HG03442 (cell line): ENCODE results near the gene LSM10.

ENCODE experiments used
- ATAC-seq: cut with Tn5 transposase; IDR thresholded peaks from one replicate; pipeline ENCODE4 v1.9.1; 2021; ENCODE audit warnings: mild to moderate bottlenecking, moderate library complexity; ENCODE audit not compliant: unreplicated experiment

The LSM10 gene

DNA sequence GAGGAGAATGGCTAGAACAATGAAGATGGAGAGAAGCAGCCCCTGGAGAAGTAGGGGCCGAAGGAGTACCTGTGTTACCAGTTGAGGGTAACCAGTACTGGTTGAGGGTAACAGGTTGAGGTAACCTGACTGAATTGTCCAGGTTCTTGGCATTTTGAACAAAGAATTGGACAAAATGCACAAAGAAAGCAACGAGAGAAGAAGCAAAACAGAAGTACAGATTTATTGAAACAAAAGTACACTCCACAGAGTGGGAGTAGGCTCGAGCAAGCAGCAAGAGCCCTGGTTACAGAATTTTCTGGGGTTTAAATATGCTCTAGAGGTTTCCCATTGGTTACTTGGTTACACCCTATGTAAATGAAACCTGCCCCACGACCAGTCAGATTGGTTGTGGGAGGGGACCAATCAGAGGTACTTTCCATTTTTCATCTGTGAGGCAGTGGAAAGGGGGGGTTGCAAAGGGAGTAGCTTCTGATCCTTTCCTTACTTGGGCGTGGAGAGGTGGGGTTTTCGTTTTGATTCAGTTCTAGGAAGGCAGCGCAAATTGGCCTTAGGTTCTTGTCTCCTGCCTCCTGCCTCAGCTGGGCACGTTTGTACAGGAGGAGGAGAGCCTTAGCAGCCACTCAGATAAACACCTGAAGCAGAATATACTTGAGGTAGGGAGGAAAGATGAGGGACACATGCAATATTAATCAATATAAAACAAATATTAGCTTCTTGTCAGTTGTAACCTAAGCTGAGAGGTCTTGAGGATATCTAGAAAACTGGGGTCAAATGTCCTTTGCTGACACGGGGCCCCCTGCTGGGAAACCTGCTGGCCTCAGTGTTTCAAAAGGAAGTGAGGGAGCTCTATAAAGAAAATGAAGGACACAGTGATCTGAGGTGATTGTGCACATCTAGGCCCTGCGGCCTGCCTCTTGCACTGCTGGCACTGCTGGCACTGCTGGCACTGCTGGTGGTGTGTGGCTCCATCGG is 14.3 kb upstream of the LSM10 start:
- ATAC-seq: no peak

DNA sequence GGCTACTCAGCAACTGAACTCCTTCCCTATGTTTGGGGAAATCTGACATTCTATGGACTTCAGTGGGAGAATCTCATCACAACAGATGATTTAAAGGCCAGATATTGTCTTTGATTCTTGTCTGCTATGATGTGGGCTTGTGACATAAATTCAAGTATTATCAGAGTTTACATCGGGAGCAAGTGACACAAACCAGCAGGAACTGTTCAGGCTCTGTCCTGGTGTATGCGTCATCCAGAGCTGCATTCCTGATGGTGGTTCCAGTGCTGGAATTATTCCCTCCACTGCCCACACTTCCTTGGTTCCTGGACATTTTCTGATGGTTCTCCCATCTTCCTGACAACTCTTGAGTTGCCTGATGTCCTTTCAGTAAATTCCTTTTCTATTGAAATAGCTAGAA is 10.8 kb upstream of the LSM10 start:
- no peak for ATAC-seq

DNA sequence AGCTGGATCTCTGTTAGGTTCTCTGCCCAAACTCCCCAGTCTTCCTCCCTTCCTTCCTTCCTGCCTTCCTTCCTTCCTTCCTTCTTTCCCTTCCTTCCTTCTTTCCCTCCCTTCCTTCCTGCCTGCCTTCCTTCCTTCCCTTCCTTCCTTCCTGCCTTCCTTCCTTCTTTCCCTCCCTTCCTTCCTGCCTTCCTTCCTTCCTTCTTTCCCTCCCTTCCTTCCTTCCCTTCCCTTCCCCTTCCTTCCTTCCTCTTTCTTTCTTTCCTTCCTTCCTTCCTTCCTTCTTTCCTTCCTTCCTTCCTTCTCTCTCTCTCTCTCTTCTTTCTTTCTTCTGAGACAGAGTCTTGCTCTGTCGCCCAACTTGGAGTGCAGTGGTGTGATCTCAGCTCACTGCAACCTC is 8.7 kb upstream of the LSM10 start:
- ATAC-seq: no peak

DNA sequence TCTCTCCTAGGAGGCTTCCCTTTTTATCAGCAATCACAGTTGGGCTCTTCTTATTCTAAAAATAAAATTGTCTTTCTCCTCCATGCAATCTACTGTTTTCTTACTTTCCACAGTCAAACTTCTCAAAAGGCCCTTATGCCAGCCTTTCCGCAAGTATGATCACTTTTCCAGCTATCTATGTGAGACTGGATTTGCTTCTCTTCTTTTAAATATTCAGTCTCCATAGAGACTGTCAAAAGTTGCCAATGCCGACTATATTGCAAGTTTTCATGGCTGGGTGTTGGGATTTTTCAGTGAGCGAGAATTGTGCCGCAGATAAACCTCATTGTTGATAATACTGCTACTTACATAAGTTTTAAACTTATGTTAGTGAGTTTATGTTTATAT is 4.8 kb upstream of the LSM10 start:
- no peak for ATAC-seq

DNA sequence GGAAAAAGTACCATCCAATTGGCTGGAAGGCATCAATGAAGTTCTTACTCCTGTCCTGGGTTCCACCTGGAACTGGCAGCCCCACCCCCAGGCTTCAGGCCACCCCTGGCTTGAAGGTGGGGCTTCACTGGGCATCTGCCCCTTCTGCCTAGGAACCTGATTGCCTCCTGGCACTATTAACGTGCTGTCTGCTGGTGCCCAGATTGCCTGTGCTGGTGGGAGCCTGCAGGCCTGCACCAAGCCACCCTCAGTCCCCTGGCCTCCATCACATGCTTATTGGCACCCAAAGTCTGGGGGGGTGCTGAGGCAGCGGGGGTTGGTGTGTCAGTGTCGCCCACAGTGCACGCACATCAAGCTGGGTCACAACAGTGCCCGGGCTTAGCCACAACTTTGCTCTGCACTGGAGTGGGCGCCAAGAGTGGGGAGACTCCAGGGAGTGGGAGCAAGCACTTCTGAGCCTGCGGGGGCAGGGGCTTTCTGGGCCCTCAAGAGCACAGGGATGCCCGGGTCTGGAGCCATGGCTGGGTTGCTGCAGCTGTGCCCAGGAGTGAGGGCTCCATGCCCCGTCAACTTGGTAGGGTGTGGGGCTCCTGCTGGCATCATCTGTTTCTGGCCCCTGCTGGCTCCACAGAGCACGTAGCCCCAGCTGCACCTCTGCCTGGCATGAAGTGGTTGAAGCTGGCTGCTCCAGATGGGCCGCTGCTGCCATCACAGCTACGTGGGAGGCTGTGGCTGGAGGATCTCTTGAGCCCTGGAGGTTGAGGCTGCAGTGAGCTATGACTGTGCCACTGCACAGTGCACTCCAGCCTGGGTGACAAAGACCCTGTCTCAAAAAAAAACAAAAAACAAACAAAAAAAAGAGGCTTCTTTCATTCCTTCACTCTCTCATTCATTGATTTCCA is 4.1 kb upstream of the LSM10 start:
- ATAC-seq: no peak

DNA sequence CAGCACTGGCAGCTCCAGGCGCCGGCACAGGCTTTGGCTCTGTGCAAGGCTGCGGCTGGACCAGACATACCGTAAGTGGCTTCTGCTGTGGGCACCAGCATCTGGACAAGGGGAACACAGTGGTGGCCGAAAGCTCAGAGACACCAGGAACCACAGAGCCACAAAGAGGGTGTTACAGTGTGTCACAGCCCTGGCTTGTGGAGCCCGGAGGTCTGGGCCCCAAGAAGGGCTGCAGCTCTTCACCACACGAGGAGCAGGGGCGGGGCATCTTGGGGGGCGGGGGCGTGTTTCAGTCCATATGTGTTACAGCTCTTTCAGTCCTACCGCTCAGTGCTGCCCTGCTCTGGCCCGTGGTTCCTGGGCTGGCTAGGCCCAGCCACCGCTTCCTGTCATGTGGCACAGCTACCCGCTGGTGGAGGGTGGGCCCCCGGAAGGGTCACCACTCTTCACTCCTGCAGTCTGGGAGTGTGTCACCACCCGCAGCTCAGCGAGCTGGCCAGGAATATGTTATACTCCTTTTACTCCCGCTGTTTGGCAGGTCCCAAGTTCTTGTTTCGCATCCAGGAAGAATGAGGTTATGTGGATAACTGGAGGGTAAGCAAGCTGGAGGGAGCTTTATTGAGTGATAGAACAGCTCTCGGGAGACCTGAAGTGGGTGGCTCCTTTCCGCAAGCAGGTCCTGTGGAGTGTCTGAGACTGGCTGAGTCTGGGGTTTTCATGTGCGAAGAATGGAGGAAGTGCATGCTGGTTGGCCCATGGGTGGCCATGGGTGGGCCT is 3.3 kb upstream of the LSM10 start:
- peak; percentile 65 for ATAC-seq

DNA sequence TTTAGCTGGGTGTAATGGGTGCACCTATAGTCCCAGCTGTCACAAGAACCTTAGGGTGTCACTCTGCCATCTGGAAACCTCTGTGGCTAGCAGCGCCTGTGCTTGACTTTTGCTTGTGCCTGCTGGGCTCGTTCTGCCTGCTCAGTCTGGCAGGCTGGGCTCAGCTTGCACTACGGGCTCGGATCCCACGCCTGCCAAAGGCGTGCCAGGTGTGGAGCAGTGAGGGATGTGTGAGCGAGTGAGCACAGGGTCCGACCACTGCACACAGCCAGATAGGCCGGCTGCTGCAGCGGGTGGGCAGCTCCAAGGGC is 2.8 kb upstream of the LSM10 start:
- ATAC-seq: no peak

DNA sequence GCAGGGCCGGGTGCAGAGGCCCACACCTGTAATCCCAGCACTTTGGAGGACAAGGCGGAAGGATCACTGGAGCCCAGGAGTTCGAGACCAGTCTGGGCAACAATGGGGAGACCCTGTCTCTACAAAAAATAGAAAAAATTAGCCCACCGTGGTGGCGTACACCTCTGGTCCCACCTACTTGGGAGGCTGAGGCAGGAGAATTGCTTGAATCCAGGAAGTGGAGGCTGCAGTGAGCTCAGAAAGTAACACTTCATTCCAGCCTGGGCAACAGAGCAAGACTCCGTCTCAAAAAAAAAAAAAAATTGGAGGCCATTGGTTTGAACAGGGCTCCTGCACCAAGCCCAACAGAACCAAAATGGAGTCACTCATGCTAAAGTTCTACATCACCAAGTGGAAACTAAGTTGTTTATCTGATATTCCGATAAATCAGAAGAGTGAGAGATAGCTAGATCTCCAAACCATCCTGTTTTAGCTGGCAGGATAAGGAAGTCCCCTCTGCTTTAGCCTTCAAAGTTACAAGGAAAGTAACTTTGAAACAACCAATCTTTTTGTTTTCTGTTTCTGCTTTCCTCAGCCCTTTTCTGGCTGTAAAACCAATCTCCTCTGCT is 766 bp upstream of the LSM10 start:
- no peak for ATAC-seq

DNA sequence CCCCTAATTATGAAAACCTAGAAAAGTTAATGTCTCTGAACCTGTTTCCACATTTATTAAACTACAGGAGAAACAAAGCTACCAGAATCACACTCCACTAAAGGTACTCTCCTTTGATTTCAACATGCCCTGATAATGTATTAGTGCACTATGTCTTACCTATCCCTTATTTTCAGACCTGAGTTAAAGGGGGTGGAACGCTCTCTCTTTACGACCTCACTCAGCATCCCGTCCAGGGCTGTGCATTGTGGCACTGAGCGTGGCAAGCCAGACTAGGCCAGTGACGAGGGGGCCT is 678 bp downstream of the LSM10 start:
- no peak for ATAC-seq

DNA sequence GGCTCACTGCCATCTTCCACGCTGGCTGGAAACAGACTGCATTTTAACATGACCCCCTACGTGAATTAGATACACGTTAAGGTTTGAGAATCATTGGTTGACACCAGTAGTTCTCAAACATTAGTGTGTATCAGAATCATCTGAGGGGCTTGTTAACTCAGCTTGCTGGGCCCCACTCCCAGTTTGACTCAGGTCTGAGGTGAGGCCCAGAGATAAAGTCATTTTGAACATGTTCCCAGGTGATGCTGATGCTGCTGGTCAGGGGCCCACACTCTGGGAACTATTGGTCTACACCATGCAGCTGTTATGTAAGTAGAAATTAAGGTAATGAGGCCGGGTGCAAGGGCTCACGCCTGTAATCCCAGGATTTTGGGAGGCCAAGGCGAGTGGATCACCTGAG is 1.3 kb downstream of the LSM10 start:
- ATAC-seq: no peak

DNA sequence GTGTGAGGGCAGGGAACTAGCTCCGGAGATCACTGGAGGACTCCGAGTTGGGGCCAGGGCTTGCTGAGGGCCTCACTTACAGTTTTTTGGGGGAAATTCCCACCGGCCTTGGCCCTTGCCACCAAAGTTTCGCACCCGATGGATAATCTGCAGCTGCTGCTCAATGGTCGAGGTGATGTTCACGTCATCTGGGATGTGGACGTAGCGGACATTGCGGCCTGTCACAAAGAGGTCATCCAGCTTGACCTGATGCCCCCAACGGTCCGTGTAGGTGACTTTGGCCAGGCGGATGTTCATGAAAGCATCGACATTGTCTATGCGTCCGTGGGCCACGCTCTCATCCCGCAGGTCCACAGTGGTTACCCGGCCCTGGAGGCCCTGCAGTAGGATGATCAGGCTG is 4.0 kb downstream of the LSM10 start:
- no peak for ATAC-seq

DNA sequence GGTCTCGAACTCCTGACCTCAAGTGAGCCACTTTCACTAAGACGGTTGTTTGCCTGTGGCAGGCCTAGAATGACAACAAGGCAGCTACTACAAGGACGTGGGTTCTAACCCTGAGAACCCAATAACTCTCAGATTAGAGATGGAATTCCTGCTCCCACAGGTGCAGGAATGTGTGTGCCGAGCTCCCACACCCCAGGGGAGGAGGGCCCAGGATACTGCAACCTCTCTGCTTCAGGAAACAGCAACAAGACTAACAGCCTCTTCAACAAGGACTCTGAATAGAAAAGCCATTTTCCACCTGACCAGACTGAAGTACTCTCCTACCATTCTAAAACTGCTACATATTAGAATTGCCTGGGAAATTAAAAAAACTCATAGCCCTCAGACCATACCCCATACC is 4.9 kb downstream of the LSM10 start:
- no peak for ATAC-seq

DNA sequence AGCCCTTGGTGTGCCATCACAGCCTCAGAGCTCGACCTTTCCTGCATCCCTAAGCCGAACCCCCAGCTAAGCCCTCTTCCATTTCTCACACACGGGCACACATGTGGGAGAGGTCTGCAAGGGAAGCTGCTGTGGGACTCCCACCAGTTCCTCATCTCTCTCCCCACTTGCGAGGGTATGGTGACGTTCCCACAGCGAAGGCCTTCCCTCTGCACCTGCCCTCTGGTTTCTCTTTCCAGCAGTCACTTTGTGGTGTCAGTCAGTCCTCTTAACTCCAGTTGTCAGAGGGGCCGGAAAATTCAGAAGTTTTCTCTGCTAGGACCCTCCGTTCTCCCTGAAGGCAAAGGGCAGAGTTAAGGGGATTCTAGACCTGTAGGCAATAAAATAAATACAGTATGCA is 6.4 kb downstream of the LSM10 start:
- ATAC-seq: no peak

DNA sequence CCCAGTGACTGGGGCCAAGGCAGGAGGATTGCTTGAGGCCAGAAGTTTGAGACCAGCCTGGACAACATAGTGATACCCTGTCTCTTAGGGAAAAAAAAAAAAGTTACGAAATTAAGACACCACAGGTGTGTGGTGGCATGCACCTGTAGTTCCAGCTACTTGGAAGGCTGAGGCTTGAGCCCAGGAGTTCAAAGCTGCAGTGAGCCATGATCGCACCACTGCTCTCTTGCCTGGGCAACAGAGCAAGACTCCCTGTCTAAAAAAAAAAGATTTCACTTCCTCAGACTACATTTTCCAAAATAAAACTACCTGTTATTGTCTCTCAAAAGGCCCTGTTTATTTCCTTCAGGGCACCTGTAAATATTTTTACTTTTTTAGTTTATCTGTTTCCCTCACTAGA is 7.3 kb downstream of the LSM10 start:
- no peak for ATAC-seq

DNA sequence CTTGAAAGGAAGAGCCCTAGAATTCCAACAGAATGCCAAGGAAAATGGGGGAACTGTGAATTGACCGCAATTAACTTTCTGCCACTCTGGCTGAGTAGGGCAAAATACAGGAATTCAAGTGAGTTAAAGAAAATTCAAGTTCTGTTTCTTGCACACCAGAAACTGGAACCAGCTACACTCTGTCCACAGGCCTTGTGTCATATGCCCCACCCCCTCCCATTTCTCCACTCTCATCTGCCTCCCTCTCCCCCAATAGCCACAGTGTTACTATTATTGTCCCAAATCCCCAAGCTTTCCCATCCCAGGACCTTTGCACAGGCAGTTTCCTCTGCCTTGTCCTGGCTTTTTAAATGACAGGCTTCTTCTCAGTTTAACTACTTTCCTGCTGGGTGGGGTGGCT is 7.7 kb downstream of the LSM10 start:
- ATAC-seq: no peak

DNA sequence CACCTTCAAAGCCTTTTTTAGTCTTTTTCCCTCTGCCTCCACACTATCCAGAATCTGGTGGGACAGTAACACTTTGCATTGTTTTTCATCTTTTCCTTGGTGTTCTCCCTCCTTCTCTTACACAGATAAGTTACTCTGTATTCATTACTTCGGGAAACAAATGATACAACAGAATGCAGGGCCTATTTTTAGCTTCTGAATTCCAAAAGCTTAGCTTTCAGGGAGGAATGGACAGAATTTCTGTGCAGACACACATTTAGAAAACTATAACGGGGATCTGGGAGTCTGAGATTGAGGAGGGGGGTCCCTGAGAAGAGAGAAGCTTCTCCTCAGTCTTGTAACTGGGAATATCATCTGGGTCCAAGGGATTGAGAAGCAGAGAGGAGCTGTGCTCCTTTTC is 8.4 kb downstream of the LSM10 start:
- no peak for ATAC-seq

DNA sequence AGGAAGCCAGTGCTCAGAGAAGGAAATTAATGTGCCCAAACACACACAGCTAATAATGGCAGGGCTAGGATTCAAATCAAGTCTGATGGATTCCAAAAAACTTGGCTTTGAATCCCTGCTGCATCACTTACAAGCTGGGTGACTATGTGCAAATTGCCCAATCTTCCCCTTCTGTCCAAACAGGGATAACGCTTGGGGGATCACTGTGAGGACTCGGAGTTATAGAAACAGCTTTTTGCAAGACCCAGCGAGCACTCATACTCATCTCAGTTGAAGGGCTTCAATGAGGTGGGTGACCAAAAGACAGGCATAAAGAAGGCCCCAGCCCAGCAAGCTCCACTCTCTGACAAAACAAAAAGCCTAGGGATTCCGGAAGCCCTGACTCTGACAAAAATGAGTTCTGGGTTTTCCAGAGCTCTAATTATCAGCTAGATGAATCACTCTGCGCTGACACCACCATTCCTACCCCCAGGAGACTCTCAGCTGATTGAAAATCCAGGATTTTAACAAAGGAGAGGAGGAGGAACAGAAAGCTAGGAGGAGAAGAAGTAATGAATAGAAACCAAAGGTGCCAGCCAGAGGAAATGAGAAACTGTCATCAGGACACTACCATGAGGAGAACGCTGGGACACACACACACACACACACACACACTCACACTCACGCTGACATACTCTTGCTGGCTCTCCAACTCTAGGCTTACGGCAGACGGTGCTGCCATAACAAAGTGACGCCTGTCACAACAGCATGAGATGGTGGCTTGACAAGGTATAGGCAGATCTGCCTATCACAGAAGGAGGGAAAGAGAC is 10.4 kb downstream of the LSM10 start:
- ATAC-seq: no peak

DNA sequence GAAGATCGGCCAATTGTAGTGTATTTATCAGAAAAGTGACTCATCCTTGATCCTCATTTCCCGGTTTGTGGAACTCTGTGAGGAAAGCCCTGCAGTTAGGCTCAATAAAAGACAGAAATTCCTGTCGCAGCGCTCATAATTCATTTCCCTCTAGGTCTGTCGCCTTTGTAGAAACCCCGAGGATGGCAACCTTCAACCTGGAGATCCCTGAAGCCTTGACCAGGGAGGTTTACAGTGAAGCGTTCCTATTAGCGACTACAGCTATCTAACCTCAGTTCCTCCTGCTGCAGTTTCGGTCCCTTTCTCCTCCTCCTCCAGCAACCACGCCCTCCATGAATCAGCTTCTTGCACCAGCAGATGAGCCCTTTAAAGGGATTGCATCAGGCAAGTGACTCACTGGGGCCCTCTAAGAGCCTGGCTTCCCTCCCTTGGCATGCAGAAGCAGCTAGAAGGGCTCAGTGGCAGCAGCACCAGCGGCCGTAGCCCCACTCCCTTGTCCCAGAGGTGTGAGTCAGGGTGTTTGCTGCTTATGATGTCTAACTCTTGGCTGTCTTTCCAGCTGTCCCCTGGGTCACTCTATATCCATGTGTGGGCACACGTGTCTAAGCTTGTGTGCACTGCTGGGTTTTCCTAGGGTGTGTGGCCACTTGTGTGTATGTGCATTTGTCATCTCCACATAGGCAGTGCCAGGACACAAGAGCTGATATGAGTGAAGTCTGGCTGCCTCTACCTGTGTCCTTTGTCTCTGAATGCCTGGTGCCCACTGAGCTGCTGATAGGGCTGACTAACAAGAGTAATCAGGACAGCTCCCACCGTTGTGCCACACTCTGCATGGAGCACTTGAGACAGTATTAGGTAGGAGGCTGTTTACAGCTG is 11.2 kb downstream of the LSM10 start:
- ATAC-seq: peak; percentile 42
